HG02970 (cell line): ENCODE measurements around the gene ADGRL2.
"Not testable (repeated sequence)": the region's sequence is repeated elsewhere in the genome, so short reads cannot be mapped to it uniquely, and the experiment has no call there.

Experiments
- ATAC-seq: cut with Tn5 transposase; IDR thresholded peaks from one replicate; pipeline ENCODE4 v1.9.1; 2021; ENCODE audit warnings: mild to moderate bottlenecking, moderate library complexity, moderate number of reproducible peaks; ENCODE audit not compliant: unreplicated experiment, low FRiP score

ADGRL2 gene

DNA sequence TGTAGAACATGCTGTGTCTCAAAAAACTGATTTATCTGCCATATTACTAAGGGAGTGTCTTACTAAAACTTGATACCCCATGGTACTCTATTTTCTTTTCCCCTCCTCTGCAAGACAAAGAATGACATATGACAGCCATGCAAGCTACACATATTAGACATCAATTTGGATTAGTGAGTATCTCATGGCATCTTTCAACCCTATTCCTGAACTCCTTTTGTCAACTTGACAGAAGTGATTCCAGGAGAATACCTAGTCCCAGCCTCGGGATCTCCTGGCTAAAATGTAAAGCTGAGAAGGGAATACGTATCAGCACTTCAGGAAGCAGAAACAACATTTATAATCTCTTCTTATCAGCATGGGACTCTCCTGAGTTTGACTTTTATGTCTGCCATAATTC is 43.7 kb downstream of the ADGRL2 start:
- no peak for ATAC-seq

DNA sequence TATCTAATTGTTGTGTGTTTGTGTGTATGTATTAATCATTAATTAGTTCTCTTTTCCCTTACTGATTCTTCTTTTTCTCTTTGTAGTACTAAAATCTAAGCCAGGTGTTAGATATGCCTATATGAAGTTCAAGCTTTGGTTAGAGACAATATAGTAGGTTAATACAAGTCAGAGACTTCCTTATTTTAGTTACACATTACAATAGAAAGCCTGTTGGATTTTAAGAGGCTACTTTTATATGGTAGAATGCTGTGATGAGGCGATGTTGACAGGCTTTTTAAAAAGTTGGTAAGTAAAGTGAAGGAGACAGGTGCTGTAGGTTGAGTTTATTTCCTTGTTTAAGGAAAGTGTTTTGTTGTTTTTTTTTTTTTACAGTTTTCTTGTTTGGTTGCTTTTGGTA is 45.9 kb downstream of the ADGRL2 start:
- ATAC-seq, result no peak

GRCh38 chr1:81847063-81847462 is 46.3 kb downstream of the ADGRL2 start:
- no peak for ATAC-seq

GRCh38 chr1:81848880-81849682 is 48.3 kb downstream of the ADGRL2 start:
- no peak for ATAC-seq

DNA sequence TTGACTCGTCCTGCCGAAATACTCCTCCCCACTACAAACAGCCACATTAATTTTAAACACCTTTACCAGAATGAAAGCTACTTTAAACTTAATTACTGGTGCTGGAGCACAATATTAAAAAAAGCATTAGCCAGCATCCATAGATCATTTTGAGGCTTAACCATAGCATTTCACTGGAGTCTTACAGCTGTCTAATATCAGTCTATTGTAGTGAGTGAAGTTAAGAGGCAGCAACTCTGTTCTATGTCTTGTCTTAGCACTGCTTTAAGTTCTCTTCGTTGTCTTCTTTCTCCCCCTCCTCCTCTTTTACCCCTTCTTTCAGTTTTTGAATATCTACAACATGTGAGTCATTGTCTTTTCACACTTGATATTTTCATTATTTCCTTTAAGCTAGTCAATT is 49.3 kb downstream of the ADGRL2 start:
- ATAC-seq, result no peak

GRCh38 chr1:81850495-81850894 is 49.8 kb downstream of the ADGRL2 start:
- ATAC-seq, result no peak

DNA sequence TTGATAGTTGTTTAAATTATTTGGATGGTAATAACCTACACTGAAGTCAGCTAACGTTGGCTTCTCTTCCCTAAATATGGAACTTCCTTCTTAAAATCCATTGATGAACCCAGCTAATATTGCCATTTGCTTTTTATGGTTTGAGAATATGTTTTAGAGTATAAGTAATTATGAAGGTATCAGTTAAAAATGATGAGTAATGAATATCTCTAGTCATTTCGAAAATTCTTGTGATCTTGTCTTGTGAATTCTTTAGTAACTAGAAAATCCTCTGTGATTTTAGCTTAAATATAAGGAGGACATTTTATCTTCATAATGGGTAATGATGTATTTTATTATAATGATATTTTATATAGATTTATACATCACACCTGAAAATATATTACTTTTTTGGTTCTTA is 50.5 kb downstream of the ADGRL2 start:
- no peak for ATAC-seq

DNA sequence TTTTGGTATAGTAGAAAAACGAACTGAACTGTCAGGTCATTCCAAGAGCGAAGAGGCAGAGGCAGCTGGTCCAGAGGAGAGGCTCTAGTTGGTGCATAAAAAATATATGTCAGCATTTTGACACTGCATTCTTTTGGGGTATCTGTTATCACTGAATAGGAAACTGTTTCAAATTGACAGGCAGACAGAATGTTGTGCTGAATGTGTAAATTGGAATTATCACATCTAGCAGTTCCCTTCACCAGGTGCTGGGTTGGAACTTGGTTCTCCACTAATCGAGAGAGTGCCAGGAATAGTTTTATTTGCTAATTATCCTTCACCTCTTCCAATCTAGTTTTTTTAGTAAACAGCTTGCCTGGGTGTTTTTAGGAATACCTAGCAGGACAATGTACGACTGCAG is 52.2 kb downstream of the ADGRL2 start:
- ATAC-seq, result no peak

DNA sequence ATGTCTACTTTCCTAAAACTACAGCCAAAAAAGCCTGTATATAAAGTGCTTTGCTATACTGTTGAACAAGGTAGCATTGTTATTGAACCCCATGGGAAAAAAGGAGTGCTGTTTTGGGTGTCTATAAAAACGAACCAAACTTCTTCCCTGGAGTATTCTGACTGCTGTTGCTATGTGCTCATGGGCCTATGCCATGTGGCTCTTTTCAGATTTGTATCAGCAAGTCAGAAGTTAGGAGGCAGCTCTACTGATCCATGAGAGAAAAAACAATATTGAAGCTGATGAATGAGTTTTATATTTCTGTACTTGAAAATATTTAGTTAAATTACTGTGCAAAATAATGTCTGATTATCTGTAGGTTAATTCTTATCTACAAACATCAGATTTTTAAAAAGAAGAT is 66.5 kb downstream of the ADGRL2 start:
- ATAC-seq, result no peak

GRCh38 chr1:81869307-81869706 is 68.6 kb downstream of the ADGRL2 start:
- no peak for ATAC-seq

DNA sequence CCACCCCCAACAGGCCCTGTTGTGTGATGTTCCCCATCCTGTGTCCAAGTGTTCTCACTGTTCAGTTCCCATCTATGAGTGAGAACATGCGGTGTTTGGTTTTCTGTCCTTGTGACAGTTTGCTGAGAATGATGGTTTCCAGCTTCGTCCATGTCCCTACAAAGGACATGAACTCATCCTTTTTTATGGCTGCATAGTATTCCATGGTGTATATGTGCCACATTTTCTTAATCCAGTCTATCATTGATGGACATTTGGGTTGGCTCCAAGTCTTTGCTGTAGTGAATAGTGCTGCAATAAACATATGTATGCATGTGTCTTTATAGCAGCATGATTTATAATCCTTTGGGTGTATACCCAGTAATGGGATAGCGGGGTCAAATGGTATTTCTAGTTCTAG is 70.4 kb downstream of the ADGRL2 start:
- ATAC-seq, result not testable (repeated sequence)

DNA sequence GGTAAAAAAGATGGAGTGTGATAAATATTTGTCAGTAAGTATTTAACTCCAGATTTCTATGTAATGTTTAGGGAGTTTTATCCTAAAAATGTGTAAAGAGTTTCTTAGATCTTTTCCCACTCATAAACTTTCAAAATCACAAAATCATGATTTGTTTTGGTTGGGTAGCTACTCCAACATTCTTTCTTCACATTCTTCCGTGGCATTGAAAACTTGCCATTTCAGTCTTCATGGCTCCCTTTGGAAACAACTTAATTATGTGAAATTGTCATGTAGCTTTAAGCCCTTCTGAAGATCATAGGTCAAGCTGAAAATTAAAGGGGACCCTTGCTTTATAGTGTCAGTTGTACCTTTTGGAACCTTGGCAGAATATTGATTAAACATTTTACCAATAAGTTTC is 73.2 kb downstream of the ADGRL2 start:
- ATAC-seq, result no peak

- ATAC-seq, result no peak
These were observed 73.7 kb downstream of the ADGRL2 start for GRCh38 chr1:81874461-81874860.

DNA sequence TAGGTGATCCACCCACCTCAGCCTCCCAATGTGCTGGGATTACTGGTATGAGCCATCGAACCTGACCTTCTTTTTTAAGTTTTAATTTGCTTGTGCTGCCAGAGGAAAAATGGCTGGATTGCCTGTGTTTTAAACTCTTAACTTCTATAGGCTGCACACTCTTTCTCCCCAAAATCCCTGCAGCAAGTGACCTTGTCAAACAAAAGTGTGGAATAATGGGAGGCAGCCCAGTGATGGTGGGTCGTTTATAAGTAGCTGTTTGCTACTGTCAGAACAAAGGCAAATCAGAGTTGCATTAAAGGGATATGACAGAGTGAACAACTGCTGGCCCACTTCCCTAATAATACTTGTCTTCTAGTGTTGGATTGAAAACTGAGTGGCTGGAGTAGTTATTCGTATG is 74.2 kb downstream of the ADGRL2 start:
- no peak for ATAC-seq

DNA sequence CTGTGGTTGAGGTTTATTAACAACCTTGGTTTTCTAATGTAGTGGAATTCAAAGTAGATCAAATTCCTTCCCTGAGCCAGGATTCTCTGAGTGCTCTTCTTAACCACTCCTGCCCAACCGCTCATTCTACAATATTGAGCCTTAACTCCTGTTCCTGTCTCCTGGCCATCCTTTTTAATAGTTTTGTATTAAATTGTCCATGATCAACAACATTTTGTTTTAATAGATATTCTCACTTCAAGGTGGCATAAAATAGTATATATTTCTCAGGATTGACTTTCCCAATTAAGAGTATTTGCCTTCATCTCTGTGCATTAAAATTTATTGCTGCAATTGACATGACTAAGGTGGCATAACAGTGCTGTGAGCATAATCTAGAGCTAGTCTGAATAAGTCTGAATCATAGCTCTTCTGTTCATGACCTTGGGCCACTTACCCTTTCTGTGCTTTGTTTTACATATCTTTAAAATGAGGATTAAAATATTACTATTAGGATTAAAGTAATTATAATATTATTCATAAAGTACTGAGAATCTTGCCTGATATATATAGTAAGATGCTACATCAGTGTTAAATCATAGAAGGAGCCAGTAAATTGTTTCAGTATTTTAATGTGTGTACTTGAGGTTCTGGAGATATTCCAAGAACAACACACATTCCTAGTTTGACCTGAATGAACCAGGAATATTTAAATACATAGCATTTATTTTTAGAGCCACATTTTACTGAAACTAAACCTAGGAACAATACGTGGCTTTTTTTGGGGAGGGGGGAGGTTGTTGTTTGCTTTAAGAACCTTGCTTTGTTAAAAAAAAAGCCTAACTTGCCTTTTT is 76.4 kb downstream of the ADGRL2 start:
- no peak for ATAC-seq

DNA sequence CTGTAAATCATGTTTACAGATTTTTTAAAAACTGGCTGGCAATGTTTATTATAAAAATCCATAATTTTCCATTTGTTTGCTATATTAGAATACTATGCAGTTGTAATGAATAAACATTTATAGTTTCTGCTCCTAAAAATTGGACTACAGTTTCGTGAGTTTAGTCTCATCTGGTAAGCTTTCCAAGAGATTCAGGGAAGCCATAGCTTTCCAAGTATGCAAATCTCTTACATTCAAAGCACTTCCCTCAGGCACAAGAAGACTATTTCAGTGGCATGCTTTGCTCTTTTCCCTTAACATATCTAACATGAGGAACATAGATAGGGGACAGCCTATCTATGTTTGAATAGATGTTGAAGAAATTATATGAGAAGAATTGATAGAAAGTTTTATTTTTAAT is 77.2 kb downstream of the ADGRL2 start:
- ATAC-seq, result no peak

DNA sequence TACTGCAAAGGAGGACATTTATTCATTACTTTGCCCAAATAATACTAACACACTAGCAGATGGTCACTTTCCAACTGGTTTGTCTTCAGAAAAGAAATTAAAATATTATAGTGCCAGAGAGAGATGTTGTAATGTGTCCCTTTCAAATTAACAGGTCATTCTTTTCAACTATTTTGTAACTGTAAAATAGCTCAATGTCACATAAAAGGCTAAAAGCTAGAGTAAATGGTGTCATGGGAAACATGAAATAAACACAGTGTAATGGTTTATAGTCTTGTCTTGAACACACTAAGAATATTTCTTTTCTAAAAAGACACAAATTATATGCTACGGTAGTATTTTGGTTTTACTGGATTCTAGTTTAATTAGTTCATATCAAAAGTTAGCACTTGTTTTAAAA is 77.8 kb downstream of the ADGRL2 start:
- ATAC-seq, result no peak

DNA sequence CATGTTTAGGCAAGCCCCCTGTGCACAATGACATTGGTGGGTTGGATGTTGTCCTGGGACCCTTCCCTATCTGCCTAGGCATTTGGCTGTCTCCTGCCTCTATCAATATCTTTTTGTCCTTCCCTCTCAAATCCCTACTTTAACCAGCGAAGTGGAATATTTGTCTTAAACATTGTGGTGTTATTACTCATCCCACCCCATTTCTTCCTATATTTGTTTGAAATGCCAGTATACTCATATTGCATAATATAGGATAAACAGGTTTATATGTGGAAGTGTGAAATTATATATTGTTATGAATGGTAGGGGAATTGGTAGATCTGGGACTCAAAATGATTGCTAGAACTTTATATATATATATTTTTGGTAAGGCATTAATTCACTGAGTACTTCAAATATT is 80.0 kb downstream of the ADGRL2 start:
- no peak for ATAC-seq

GRCh38 chr1:81885291-81885690 is 84.6 kb downstream of the ADGRL2 start:
- ATAC-seq, result no peak

DNA sequence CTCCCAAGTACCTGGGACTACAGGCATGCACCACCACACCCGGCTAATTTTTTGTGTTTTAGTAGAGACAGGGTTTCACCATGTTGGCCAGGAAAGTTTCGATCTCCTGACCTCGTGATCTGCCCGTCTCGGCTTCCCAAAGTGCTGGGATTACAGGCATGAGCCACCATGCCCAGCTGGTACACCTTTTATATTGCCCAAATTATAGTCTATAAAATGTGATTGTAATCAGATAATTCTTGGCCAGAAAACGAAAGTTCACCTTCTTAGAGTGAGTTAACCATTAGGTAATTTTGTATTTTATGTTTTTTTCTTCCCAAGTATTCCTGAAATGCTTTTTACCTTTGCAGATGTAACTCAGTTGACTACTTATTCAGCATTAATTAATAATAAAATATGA is 85.6 kb downstream of the ADGRL2 start:
- ATAC-seq, result not testable (repeated sequence)

DNA sequence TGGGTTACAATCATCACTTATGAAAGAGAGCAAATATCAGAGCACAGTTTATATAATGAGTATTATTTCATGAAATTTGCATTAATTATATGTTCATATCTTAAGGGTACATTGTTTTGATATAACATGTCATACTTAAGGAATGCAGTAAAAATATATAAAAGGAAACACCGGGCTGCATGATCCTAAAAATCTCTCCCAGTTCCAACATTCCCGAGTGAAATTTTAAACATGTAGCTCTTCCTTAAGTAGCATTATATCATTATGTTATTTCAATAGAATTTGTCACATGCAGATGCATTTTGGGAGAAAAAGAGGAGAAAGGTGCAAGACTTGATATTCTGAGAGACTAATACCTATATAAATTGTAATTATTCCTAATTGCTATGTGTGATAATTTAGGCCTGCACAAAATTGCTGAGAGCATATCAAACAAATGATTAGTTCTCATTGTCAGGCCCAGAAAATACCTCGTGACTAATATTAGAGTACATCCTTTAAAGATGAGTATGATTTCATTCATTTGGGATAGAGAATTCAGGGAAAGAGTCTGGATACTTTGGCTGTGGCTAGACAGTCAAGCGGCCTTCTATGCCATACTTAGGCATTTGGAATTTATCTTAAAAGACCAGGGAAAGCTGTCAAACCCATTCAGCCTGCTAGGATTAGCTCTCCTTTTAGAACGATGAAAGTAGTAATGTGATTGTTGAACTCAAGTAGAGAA is 86.8 kb downstream of the ADGRL2 start:
- no peak for ATAC-seq
